NB4 (cell line): ENCODE data around the gene C5AR2.
A peak's percentile ranks its signal among the peaks of the same experiment; 100 is the strongest.

Experiments
- MYC ChIP-seq: IDR thresholded peaks from 2 replicates; pipeline ENCODE4 v1.6.1; 2011; ENCODE audit warnings: low read depth, low read length
- POLR2A ChIP-seq: IDR thresholded peaks from 2 replicates; pipeline ENCODE4 v1.6.1; 2011; ENCODE audit warnings: mild to moderate bottlenecking; ENCODE audit not compliant: insufficient read length; ENCODE audit errors: extremely low read depth
- TF ChIP-seq, protein P1 (sequence below): IDR thresholded peaks from one replicate; pipeline ENCODE4 v1.5.1; 2012; ENCODE audit warnings: low read depth, low read length
- TF ChIP-seq, protein P2 (sequence below): IDR thresholded peaks from 2 replicates; pipeline ENCODE4 v1.6.1; 2011; ENCODE audit warnings: low read depth, low read length

DNA sequence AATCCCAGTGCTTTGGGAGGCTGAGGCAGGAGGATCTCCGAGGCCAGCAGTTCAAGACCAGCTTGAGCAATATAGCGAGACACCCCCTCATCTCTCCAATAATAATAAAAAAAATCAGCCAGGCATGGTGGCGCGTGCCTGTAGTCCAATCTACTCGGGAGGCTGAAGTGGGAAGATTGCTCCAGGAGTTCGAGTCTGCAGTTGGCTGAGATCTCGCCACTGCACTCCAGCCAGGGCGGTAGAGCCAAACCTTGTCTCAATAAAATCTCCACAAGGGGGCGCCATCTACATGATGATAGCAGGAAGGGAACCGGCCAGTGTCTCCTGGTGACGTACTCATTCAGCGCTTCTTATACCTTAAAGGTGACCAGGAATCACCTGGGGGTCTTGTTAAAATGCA is 35.9 kb upstream of the C5AR2 start:
- TF ChIP-seq, protein P1, sequence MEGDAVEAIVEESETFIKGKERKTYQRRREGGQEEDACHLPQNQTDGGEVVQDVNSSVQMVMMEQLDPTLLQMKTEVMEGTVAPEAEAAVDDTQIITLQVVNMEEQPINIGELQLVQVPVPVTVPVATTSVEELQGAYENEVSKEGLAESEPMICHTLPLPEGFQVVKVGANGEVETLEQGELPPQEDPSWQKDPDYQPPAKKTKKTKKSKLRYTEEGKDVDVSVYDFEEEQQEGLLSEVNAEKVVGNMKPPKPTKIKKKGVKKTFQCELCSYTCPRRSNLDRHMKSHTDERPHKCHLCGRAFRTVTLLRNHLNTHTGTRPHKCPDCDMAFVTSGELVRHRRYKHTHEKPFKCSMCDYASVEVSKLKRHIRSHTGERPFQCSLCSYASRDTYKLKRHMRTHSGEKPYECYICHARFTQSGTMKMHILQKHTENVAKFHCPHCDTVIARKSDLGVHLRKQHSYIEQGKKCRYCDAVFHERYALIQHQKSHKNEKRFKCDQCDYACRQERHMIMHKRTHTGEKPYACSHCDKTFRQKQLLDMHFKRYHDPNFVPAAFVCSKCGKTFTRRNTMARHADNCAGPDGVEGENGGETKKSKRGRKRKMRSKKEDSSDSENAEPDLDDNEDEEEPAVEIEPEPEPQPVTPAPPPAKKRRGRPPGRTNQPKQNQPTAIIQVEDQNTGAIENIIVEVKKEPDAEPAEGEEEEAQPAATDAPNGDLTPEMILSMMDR: peak; percentile 99
- TF ChIP-seq POLR2A: no peak
- TF ChIP-seq, protein P2, sequence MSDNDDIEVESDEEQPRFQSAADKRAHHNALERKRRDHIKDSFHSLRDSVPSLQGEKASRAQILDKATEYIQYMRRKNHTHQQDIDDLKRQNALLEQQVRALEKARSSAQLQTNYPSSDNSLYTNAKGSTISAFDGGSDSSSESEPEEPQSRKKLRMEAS: no peak
- TF ChIP-seq MYC: no peak
